Esophagus squamous epithelium (tissue), 4 donors: Measurements from ENCODE around the gene MUC4.

ENCODE experiments used
- POLR2A ChIP-seq, 4 donors: fragments of 450-650 bp; IDR thresholded peaks; one replicate each; pipeline ENCODE4 v1.6.1; 2017; ENCODE audit warnings: antibody characterized with exemption in 4 of 4, mild to moderate bottlenecking in 4 of 4, moderate library complexity in 3 of 4
- TF ChIP-seq, protein P1 (sequence below), 6 experiments: fragments of 450-650 bp in 4 of 6; fragments of 200-600 bp in 2 of 6; sonication (generic) in 2 of 6; IDR thresholded peaks; one replicate each; pipeline ENCODE4 v1.5.1; 2016 to 2019; ENCODE audit warnings: antibody characterized with exemption in 6 of 6, mild to moderate bottlenecking in 4 of 6, moderate library complexity in 4 of 6

- TF ChIP-seq, protein P1, sequence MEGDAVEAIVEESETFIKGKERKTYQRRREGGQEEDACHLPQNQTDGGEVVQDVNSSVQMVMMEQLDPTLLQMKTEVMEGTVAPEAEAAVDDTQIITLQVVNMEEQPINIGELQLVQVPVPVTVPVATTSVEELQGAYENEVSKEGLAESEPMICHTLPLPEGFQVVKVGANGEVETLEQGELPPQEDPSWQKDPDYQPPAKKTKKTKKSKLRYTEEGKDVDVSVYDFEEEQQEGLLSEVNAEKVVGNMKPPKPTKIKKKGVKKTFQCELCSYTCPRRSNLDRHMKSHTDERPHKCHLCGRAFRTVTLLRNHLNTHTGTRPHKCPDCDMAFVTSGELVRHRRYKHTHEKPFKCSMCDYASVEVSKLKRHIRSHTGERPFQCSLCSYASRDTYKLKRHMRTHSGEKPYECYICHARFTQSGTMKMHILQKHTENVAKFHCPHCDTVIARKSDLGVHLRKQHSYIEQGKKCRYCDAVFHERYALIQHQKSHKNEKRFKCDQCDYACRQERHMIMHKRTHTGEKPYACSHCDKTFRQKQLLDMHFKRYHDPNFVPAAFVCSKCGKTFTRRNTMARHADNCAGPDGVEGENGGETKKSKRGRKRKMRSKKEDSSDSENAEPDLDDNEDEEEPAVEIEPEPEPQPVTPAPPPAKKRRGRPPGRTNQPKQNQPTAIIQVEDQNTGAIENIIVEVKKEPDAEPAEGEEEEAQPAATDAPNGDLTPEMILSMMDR (IDR thresholded peaks at IDR 0.05): no peak
- TF ChIP-seq POLR2A (IDR thresholded peaks at IDR 0.05): no peak
Measured at GRCh38 chr3:195853036-195853435, 41.3 kb upstream of the MUC4 start.
